ENCODE results near the gene GPR180. TPM values are rescaled to one million over a fixed set of nuclear protein-coding genes. Genes with fewer than 3 reads are reported as not detected.

The GPR180 gene
- total RNA-seq, 1 donor from 2014 or later = 5.3 TPM

- Mint-ChIP-seq H3K27ac (peak within 1 kb of the TSS; percentile 94), H3K4me3 (ENCODE audit: low read depth) (peak within 1 kb of the TSS; percentile 97), H3K9me3 (ENCODE audit: low read depth) (peaks cover 12% of the 10 kb centered on the region), H3K4me1 (ENCODE audit: low read depth) (peaks cover 16% of the 10 kb centered on the region), H3K27me3 (no peaks in the 10 kb centered on the region), H3K36me3 (ENCODE audit: insufficient read depth) (peaks cover 9% of the 10 kb centered on the region)
- peak; percentile 81 for DNase-seq (ENCODE audit: low spot score, unreplicated experiment)
- TF ChIP-seq CTCF (IDR thresholded peaks at IDR 0.05; ENCODE audit: unreplicated experiment) = no peak
Observed at GRCh38 chr13:94595950-94596574, 5.6 kb upstream of the GPR180 start, which contains the start of gene TGDS. Gene TGDS (minus strand): TSS chr13:94596152. CDS start chr13:94596136, 16 bp downstream.

- DNase-seq (ENCODE audit: low spot score, unreplicated experiment) = no peak
- Mint-ChIP-seq H3K36me3 (ENCODE audit: insufficient read depth) (peaks cover 7% of the 10 kb centered on the region), H3K27me3 (no peaks in the 10 kb centered on the region), H3K9me3 (ENCODE audit: low read depth) (peaks cover 12% of the 10 kb centered on the region), H3K4me3 (ENCODE audit: low read depth) (peak overlapping the region; percentile 97), H3K4me1 (ENCODE audit: low read depth) (peaks cover 16% of the 10 kb centered on the region), H3K27ac (no peak overlapping the region)
- no peak for TF ChIP-seq CTCF (IDR thresholded peaks at IDR 0.05; ENCODE audit: unreplicated experiment)
Observed at GRCh38 chr13:94596575-94596971, 5.1 kb upstream of the GPR180 start.

GRCh38 chr13:94598281-94598680 is 3.4 kb upstream of the GPR180 start:
- Mint-ChIP-seq H3K9me3 (ENCODE audit: low read depth) (peaks cover 12% of the 10 kb centered on the region), H3K36me3 (ENCODE audit: insufficient read depth) (peaks cover 6% of the 10 kb centered on the region), H3K4me3 (ENCODE audit: low read depth) (no peak overlapping the region), H3K4me1 (ENCODE audit: low read depth) (peaks cover 22% of the 10 kb centered on the region), H3K27me3 (no peaks in the 10 kb centered on the region), H3K27ac (no peak overlapping the region)
- DNase-seq (ENCODE audit: low spot score, unreplicated experiment) = no peak
- TF ChIP-seq CTCF (IDR thresholded peaks at IDR 0.05; ENCODE audit: unreplicated experiment) = no peak

GRCh38 chr13:94599877-94600276 is 1.8 kb upstream of the GPR180 start:
- Mint-ChIP-seq H3K27ac (no peak overlapping the region), H3K4me3 (ENCODE audit: low read depth) (no peak overlapping the region), H3K27me3 (no peaks in the 10 kb centered on the region), H3K9me3 (ENCODE audit: low read depth) (peaks cover 12% of the 10 kb centered on the region), H3K4me1 (ENCODE audit: low read depth) (peaks cover 14% of the 10 kb centered on the region), H3K36me3 (ENCODE audit: insufficient read depth) (peaks cover 6% of the 10 kb centered on the region)
- TF ChIP-seq CTCF (IDR thresholded peaks at IDR 0.05; ENCODE audit: unreplicated experiment) = no peak
- no peak for DNase-seq (ENCODE audit: low spot score, unreplicated experiment)

GRCh38 chr13:94602467-94602866 is 810 bp downstream of the GPR180 start:
- H3K4me3 Mint-ChIP-seq (ENCODE audit: low read depth) = peak overlapping the region; percentile 83
- H3K4me1 Mint-ChIP-seq (ENCODE audit: low read depth) = peaks cover 6% of the 10 kb centered on the region
- H3K36me3 Mint-ChIP-seq (ENCODE audit: insufficient read depth) = peaks cover 5% of the 10 kb centered on the region
- H3K27me3 Mint-ChIP-seq = no peaks in the 10 kb centered on the region
- H3K27ac Mint-ChIP-seq = peak overlapping the region; percentile 41
- peaks cover 5% of the 10 kb centered on the region for H3K9me3 Mint-ChIP-seq (ENCODE audit: low read depth)
- DNase-seq (ENCODE audit: low spot score, unreplicated experiment) = no peak
- no peak for TF ChIP-seq CTCF (IDR thresholded peaks at IDR 0.05; ENCODE audit: unreplicated experiment)

Measured in progenitor cell of endocrine pancreas (in vitro differentiated cells).